Ishikawa (cell line): ENCODE results near the gene P3H1.

Experiments used
- CEBPB ChIP-seq: IDR thresholded peaks from 2 replicates; pipeline ENCODE4 v1.6.1; 2012
- EP300 ChIP-seq: IDR thresholded peaks from 2 replicates; pipeline ENCODE4 v1.6.1; 2012; ENCODE audit warnings: borderline replicate concordance
- FOXM1 ChIP-seq: IDR thresholded peaks from 2 replicates; pipeline ENCODE4 v1.6.1; 2012; ENCODE audit warnings: low read depth, borderline replicate concordance
- MAX ChIP-seq: IDR thresholded peaks from 2 replicates; pipeline ENCODE4 v1.6.1; 2012
- NFIC ChIP-seq: IDR thresholded peaks from 2 replicates; pipeline ENCODE4 v1.6.1; 2012
- RAD21 ChIP-seq: IDR thresholded peaks from 2 replicates; pipeline ENCODE4 v1.6.1; 2012; ENCODE audit warnings: low read depth
- REST ChIP-seq: IDR thresholded peaks from 2 replicates; pipeline ENCODE4 v1.6.1; 2012; ENCODE audit warnings: low read depth, mild to moderate bottlenecking
- TAF1 ChIP-seq: IDR thresholded peaks from 2 replicates; pipeline ENCODE4 v1.6.1; 2012; ENCODE audit warnings: low read depth, mild to moderate bottlenecking
- USF1 ChIP-seq: IDR thresholded peaks from 2 replicates; pipeline ENCODE4 v1.6.1; 2012
- YY1 ChIP-seq: IDR thresholded peaks from 2 replicates; pipeline ENCODE4 v1.6.1; 2012; ENCODE audit warnings: low read depth

GRCh38 chr1:42721926-42722325 is 44.9 kb downstream of the P3H1 start:
- TF ChIP-seq TAF1, result no peak
- TF ChIP-seq YY1, result no peak
- no peak for TF ChIP-seq NFIC
- TF ChIP-seq EP300, result no peak
- TF ChIP-seq RAD21, result no peak
- no peak for TF ChIP-seq REST
- TF ChIP-seq FOXM1, result no peak
- no peak for TF ChIP-seq MAX
- no peak for TF ChIP-seq USF1
- no peak for TF ChIP-seq CEBPB
